Stimulated activated memory B cell treated with anti-CD40 and anti-IgM and Interleukin-4, amounts not matched to agents 10 μg/mL and 1 μg/mL and 100 μg/mL, for 72 hours (primary cell): ENCODE results near the gene ARHGAP26.

ENCODE experiments used
- ATAC-seq: fragments of 150-1000 bp; cut with Tn5 transposase; 2 replicates; pipeline ENCODE4 v1.10.0; 2021
- H3K27ac Mint-ChIP-seq: one replicate; pipeline ENCODE4 v1.8.0; 2022; ENCODE audit warnings: mild to moderate bottlenecking, mixed read lengths
- H3K27me3 Mint-ChIP-seq: one replicate; pipeline ENCODE4 v1.8.0; 2022; ENCODE audit warnings: mixed read lengths
- H3K36me3 Mint-ChIP-seq: one replicate; pipeline ENCODE4 v1.8.0; 2022; ENCODE audit warnings: mixed read lengths
- H3K4me1 Mint-ChIP-seq: one replicate; pipeline ENCODE4 v1.8.0; 2022; ENCODE audit warnings: mixed read lengths
- H3K4me3 Mint-ChIP-seq: one replicate; pipeline ENCODE4 v1.8.0; 2022; ENCODE audit warnings: mild to moderate bottlenecking, moderate library complexity, mixed read lengths
- H3K9me3 Mint-ChIP-seq: one replicate; pipeline ENCODE4 v1.8.0; 2022; ENCODE audit warnings: mixed read lengths

Gene ARHGAP26

DNA sequence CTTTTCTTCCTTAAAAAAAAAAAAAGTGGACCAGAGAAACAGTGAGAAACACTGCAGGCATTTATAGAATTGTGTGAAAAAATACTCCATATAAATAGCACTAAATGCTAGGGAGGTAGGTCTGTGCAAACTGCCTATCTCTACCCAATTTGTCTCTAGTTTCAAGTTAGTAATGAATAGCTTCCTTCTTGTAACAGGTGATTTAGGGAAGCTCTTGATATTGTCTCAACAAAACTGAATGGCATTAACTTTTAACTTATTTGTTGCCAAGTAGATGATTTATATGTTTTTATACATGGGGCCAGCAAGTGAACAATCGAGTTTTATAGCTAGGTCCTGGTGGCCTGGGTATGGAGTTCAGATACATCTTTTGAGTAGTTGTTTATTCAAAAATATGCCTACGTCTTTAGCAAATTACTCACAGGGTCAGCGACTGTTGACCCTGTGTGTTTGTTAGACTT lies 349.7 kb downstream of the ARHGAP26 start:
- peaks cover 19% of the 10 kb centered on the region for H3K4me1 Mint-ChIP-seq
- no peak overlapping the region for H3K4me3 Mint-ChIP-seq
- no peak overlapping the region for H3K27ac Mint-ChIP-seq
- H3K36me3 Mint-ChIP-seq, result peaks cover 17% of the 10 kb centered on the region
- no peaks in the 10 kb centered on the region for H3K27me3 Mint-ChIP-seq
- H3K9me3 Mint-ChIP-seq, result no peaks in the 10 kb centered on the region
- no peak for ATAC-seq

DNA sequence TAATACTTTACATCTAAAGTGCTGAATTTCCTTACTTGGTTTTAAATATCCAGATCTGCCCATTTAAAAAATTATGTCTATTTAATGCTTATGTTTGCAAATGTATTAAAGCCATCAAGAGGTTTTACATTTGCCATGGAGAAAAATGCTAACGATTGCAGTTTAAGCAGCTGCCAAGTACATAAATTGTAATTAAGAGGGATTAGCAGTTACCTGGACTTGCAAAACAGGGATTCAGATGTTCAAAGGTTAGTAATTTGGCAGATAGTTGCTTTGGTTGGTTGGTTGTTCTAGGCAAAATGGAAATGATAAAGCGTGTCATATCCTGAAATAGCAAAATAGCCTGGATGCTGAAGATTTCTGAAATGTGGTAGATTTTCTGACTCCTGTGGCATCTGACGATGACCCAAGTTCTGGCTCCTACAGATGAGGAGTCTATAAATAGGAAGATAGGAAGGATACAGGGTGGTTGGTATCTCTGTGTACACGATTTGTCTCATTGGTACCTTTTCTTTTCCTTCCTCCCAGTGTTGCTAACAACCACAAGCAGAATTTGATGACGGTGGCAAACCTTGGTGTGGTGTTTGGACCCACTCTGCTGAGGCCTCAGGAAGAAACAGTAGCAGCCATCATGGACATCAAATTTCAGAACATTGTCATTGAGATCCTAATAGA lies 350.4 kb downstream of the ARHGAP26 start:
- Mint-ChIP-seq H3K4me1 (peaks cover 16% of the 10 kb centered on the region), H3K27me3 (no peaks in the 10 kb centered on the region), H3K4me3 (no peak overlapping the region), H3K9me3 (no peaks in the 10 kb centered on the region), H3K27ac (no peak overlapping the region), H3K36me3 (peaks cover 22% of the 10 kb centered on the region)
- no peak for ATAC-seq

DNA sequence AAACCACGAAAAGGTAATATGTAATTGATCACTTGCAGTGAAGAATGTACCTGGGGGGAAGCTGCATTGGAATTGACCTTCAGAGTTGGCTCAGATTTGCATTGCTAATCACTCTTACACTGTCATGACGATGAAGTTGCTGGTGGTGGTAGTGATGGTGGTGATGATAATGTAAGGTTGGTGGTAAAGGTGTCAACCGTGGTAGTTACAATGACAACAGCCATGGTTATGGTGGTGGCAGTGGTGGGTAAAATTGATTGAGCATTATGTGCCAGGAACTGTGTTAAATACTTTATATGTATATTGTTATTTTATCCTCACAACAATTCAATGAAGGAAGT lies 350.9 kb downstream of the ARHGAP26 start:
- H3K4me3 Mint-ChIP-seq, result no peak overlapping the region
- no peak for ATAC-seq
- no peaks in the 10 kb centered on the region for H3K9me3 Mint-ChIP-seq
- H3K27ac Mint-ChIP-seq, result no peak overlapping the region
- peaks cover 16% of the 10 kb centered on the region for H3K4me1 Mint-ChIP-seq
- no peaks in the 10 kb centered on the region for H3K27me3 Mint-ChIP-seq
- peaks cover 22% of the 10 kb centered on the region for H3K36me3 Mint-ChIP-seq

DNA sequence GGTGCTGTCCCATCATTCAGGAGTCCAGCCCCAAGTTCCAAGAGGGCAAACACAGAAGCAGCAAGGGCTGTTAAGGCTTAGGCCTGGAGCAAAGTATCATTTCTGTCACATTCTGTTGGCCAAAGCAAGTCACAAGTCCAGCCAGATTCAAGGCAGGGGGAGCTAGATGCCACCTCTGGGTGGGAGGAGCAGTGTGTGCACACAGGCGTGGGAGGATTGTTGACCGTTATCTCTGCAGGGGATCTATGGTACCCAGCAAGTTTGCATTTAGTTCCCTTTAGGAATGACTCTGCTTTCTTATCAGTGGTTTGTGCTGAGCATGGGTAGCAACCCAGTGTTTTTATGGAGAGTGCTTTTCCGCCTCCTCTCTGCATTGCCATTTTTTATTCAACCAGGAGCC lies 354.4 kb downstream of the ARHGAP26 start:
- Mint-ChIP-seq H3K4me3 (no peak overlapping the region), H3K36me3 (peaks cover 22% of the 10 kb centered on the region), H3K4me1 (no peaks in the 10 kb centered on the region), H3K9me3 (no peaks in the 10 kb centered on the region), H3K27ac (no peak overlapping the region), H3K27me3 (no peaks in the 10 kb centered on the region)
- ATAC-seq, result no peak

DNA sequence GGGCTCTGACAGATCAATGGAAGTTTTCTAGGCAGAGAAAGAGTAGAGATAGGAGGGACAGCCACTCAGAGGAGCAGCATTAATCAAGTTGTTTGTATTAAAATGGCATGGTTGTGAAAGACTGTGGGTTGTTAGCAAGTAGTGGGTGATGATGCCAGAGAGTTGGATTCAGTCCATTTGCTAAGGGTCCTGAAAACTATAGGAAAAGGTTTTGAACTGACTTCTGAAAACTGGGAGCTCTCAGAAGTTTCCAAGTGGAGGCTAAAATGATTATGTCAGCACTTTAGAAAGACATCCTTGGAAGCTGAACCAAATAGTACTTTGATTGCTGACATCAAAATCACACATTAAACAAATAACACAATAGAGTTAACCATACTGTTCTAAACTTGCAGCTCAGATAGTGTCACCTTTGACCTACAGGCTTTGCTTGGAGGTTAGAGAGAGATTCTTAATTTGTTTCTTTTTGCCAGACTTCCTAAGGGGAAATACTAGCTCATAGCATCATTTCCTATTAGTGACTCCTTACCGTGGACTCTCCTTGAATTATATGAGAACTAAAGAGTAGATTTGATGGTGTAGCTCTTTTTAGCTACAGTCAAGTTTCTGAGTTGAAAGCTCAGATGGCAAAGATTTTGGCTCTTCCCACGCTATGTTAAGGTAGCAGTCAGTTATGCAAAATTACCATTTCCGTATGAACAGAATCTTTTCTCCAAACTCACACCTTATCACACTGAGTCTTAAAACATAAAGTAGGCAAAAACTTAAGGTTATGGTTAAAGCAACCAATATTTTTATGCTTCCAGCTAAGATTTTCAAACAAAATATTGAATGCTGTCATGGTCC lies 356.2 kb downstream of the ARHGAP26 start:
- H3K36me3 Mint-ChIP-seq, result peaks cover 16% of the 10 kb centered on the region
- no peak overlapping the region for H3K4me3 Mint-ChIP-seq
- H3K27me3 Mint-ChIP-seq, result no peaks in the 10 kb centered on the region
- peaks cover 6% of the 10 kb centered on the region for H3K4me1 Mint-ChIP-seq
- no peaks in the 10 kb centered on the region for H3K9me3 Mint-ChIP-seq
- no peak overlapping the region for H3K27ac Mint-ChIP-seq
- no peak for ATAC-seq

DNA sequence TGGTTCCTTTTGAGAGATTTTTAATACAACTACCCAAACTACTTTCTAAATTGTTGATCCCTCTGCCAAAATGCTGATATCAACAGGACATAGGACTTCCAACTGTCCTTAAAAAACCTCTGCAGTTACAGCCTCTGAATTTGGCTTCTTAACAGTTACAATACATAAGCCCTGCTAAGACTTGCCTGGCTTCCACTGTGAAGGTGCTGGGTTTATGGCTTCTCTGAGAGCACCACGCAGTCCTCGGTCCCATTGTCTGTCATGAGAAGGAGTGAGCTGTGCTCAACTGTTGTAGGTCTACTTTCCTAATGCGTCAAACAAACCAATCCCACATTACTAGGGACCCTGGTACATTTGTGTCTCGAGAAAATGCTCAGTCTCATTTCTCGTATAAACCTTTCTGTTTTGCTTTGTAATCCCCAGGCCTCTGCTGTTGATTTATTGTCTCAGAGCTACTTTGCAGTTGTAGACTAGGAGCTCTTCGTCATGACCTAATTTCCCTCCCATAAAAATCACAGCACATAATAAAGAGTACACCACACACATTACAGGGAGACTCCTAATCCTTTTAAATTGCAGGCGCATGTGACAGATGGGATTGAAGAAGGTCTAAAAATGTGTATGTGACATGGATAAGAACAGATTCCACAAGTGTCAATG lies 358.4 kb downstream of the ARHGAP26 start:
- no peak for ATAC-seq
- no peak overlapping the region for H3K27ac Mint-ChIP-seq
- no peak overlapping the region for H3K4me3 Mint-ChIP-seq
- no peaks in the 10 kb centered on the region for H3K27me3 Mint-ChIP-seq
- peaks cover 6% of the 10 kb centered on the region for H3K4me1 Mint-ChIP-seq
- peaks cover 6% of the 10 kb centered on the region for H3K36me3 Mint-ChIP-seq
- no peaks in the 10 kb centered on the region for H3K9me3 Mint-ChIP-seq

DNA sequence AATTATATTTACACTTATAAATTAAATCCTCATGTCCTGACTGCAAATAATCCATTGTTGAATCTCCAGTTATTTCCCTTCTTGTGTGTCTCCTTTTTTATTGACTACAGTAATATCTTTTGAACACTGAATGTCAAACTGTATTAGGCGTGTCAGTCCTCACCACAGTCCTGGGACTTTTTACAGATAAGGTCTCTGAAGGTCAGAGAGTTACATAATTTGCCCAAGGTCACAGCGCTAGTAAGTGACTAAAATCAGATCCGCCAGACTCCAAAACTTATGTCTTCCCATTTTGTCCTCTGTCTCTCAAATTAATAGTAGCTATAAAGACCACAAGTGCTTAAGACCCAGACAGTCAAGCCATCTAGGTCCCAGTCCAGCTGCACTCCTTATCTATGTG lies 359.0 kb downstream of the ARHGAP26 start:
- Mint-ChIP-seq H3K9me3 (no peaks in the 10 kb centered on the region), H3K27ac (no peak overlapping the region), H3K27me3 (no peaks in the 10 kb centered on the region), H3K4me1 (peaks cover 6% of the 10 kb centered on the region), H3K4me3 (no peak overlapping the region), H3K36me3 (peaks cover 8% of the 10 kb centered on the region)
- no peak for ATAC-seq

DNA sequence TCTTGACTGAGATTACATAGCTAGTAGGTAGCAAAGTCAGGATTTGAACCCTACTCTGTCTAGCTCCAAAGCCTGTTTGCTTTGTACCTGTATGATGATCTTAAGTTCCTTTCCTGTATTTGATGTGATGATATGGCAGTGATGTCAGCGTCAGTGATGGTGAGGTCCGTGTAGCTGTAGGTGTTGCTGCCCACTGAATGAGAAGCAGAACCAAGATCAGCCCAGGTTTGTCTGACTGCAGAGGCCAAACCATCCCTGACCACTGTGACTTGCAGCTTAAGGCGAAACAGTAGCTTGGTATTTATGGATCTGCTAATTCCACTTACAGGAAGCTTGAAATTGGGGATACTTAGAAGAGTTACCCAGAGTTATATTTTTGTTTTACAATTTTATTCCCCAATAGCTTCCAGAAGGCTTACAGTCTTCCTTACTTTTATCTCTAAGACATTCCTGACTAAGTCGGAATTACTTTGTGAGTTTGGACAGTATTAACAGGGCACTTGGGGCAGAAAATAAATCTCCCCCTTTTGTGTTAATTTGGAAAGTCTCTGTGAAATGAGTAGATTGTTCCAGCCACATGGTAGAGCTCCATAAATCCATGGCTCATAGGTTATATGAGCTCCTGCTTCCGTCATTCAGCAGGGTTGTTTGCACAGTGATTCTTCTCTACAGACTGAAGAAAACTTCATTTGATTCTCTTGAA lies 359.9 kb downstream of the ARHGAP26 start:
- Mint-ChIP-seq H3K27me3 (no peaks in the 10 kb centered on the region), H3K4me1 (peaks cover 6% of the 10 kb centered on the region), H3K36me3 (peaks cover 12% of the 10 kb centered on the region), H3K27ac (no peak overlapping the region), H3K9me3 (no peaks in the 10 kb centered on the region), H3K4me3 (no peak overlapping the region)
- no peak for ATAC-seq

DNA sequence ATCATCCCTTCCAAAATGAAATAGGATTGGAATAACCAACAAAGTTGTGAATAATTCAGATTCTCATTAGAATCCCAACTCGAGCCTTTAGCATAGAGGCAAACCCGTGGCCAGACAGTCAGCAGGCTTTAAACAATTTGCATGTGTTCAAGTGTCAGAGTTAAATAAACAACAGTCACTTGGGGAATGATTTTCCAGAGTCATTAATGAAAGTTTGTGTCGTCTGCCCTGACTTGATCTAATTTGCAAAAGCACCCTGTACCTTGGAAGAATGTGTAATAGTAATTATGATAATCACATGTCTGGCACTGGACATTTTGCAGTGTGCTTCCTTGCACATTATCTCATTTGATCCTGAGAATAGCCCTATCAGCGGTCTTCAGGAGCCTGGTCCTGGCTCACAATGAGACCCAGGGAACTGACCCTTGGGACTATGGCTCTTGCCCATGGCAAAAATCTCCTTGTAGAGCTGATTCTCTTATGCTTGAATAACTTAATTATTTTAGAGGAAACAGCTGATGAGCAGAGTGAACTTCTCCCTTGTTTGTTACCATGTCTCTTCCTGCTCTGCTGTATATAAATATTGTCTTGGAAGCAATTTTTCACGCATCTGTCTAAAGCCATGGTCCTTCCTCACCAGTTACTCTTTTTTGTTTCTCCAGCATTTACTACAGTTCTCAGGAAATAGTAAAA lies 360.6 kb downstream of the ARHGAP26 start:
- H3K36me3 Mint-ChIP-seq, result peaks cover 6% of the 10 kb centered on the region
- no peak for ATAC-seq
- H3K4me3 Mint-ChIP-seq, result no peak overlapping the region
- H3K9me3 Mint-ChIP-seq, result no peaks in the 10 kb centered on the region
- H3K27me3 Mint-ChIP-seq, result no peaks in the 10 kb centered on the region
- H3K27ac Mint-ChIP-seq, result no peak overlapping the region
- peaks cover 6% of the 10 kb centered on the region for H3K4me1 Mint-ChIP-seq

DNA sequence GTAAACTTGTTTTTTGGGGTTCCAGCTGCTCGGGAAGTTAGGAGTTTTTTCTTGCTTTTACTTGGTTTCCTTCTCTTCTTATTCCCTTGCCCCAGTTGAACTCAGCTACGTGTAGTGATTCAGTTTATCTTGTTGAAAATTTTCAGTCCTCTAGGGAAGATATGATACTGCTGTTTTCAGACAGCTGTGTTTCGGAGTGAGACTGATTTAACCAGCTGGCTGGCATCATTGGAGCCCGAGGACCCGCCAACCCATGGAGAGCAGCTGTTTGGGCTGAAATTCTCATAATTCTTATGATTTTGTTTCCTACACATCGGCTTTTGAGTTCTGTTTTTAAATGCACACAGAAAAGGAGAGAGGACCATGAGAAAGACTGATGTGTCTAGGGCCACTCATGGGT lies 361.8 kb downstream of the ARHGAP26 start:
- H3K9me3 Mint-ChIP-seq, result no peaks in the 10 kb centered on the region
- peaks cover 6% of the 10 kb centered on the region for H3K4me1 Mint-ChIP-seq
- H3K4me3 Mint-ChIP-seq, result no peak overlapping the region
- ATAC-seq, result no peak
- no peaks in the 10 kb centered on the region for H3K27me3 Mint-ChIP-seq
- H3K27ac Mint-ChIP-seq, result no peak overlapping the region
- H3K36me3 Mint-ChIP-seq, result peaks cover 6% of the 10 kb centered on the region

DNA sequence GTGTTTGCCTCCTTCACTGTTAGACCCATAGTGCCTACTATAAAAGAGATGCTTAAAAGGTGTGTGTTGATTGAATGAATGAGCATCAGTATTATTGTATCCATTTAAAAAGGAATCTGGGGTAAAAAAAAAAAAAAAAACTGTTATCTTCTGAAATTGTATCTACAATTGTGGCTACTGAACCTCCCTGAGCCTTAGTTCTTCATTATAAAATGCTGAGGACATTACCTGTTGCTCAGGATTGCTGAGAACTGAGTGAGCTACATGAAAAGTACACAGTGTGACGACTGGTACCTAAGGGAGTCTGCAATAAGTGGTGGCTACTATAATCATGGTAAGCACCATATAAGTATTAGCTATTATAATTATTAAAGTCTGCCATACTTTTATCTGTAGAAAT lies 362.6 kb downstream of the ARHGAP26 start:
- no peaks in the 10 kb centered on the region for H3K27me3 Mint-ChIP-seq
- no peaks in the 10 kb centered on the region for H3K9me3 Mint-ChIP-seq
- ATAC-seq, result no peak
- H3K27ac Mint-ChIP-seq, result no peak overlapping the region
- no peak overlapping the region for H3K4me3 Mint-ChIP-seq
- peaks cover 12% of the 10 kb centered on the region for H3K36me3 Mint-ChIP-seq
- peaks cover 6% of the 10 kb centered on the region for H3K4me1 Mint-ChIP-seq

DNA sequence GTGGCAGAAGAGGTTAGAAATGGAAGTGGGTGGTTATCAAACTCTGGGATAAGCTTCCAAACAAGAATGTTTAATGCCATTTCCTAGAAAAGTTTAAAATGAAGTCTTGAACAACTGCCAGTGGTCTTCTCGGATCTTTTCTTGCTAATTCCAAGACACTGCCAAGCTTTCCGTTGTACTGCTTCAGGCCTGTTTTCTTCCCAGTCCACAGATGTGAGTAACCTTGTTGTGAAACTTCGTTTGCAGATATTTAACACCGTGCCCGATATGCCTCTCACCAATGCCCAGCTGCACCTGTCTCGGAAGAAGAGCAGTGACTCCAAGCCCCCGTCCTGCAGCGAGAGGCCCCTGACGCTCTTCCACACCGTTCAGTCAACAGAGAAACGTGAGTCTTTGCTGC lies 363.5 kb downstream of the ARHGAP26 start:
- Mint-ChIP-seq H3K27ac (no peak overlapping the region), H3K27me3 (no peaks in the 10 kb centered on the region), H3K36me3 (peaks cover 12% of the 10 kb centered on the region), H3K4me3 (no peak overlapping the region), H3K9me3 (no peaks in the 10 kb centered on the region), H3K4me1 (peaks cover 6% of the 10 kb centered on the region)
- ATAC-seq, result no peak

DNA sequence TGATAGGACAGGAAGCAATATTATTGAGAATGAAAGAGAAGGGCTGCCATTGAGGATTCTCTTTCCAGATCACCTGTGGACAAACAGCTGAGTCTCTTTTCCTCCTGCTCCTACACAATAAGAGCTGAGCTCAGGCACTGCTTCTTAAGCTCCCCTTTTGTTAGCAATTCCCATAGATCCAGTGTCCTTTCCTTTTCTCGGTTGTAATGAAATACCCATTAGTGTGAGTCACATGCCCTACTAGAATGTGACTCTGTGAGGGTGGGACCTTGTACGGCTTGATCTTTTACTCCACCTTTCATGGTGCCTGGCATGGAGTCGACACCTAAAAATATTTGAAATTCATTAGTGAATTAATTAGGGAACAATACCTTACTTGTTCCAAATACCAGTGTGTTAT lies 364.1 kb downstream of the ARHGAP26 start:
- Mint-ChIP-seq H3K27me3 (no peaks in the 10 kb centered on the region), H3K36me3 (peaks cover 12% of the 10 kb centered on the region), H3K9me3 (no peaks in the 10 kb centered on the region), H3K27ac (no peak overlapping the region), H3K4me1 (peaks cover 6% of the 10 kb centered on the region), H3K4me3 (no peak overlapping the region)
- no peak for ATAC-seq

DNA sequence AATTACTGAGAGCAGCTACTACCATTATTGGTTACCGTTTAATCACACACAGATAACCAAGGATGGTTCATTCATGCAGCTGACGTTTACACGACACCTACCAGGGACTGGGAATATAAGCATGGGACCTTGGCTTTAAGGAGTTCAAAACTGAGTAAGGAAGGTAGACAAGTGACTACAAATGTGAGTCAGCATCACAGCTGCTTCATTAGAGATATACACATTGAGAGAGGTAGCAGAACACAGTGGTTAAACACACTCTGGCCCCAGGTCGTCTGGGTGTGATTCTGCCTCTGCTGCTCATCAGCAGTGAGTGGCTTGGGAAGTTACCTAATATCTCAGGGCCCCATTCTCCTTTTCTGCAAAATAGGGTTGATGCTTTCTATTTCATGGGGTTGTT lies 364.7 kb downstream of the ARHGAP26 start:
- Mint-ChIP-seq H3K36me3 (peaks cover 12% of the 10 kb centered on the region), H3K4me3 (no peak overlapping the region), H3K27me3 (no peaks in the 10 kb centered on the region), H3K9me3 (no peaks in the 10 kb centered on the region), H3K4me1 (peaks cover 6% of the 10 kb centered on the region), H3K27ac (no peak overlapping the region)
- no peak for ATAC-seq
